Liver (tissue), 9 donors: ENCODE measurements around the gene FSD1. TPM values are rescaled to one million over a fixed set of nuclear protein-coding genes. Genes with fewer than 3 reads are reported as not detected.
A peak's percentile ranks its signal among the peaks of the same experiment; 100 is the strongest.

ENCODE experiments used
- DNase-seq: peaks from one replicate; pipeline ENCODE4 v3.0.0-alpha.2; 2017; ENCODE audit warnings: low spot score
- H3K27ac ChIP-seq, 2 donors: one replicate each; pipeline ENCODE4 v1.7.0; 2013; ENCODE audit warnings: inconsistent platforms in 2 of 2, low read length in 2 of 2, control low read depth in 1 of 2, low read depth in 1 of 2, mild to moderate bottlenecking in 1 of 2
- H3K27me3 ChIP-seq, 4 donors: one replicate each; pipeline versions ENCODE4 v1.6.1 to v1.7.0; 2013; ENCODE audit warnings: low read length in 3 of 4, inconsistent platforms in 1 of 4, mild to moderate bottlenecking in 1 of 4, moderate library complexity in 1 of 4; ENCODE audit not compliant: control insufficient read depth in 4 of 4, insufficient read depth in 4 of 4
- H3K36me3 ChIP-seq, 4 donors: one replicate each; pipeline versions ENCODE4 v1.6.1 to v1.7.0; 2013; ENCODE audit warnings: low read length in 3 of 4, mild to moderate bottlenecking in 3 of 4, low read depth in 1 of 4, moderate library complexity in 1 of 4; ENCODE audit not compliant: control insufficient read depth in 4 of 4, insufficient read depth in 3 of 4
- H3K4me1 ChIP-seq, 4 donors: one replicate each; pipeline versions ENCODE4 v1.6.1 to v1.7.0; 2013; ENCODE audit warnings: low read length in 3 of 4, mild to moderate bottlenecking in 3 of 4, moderate library complexity in 1 of 4; ENCODE audit not compliant: control insufficient read depth in 4 of 4, insufficient read depth in 4 of 4
- H3K4me3 ChIP-seq, 3 donors: one replicate each; pipeline versions ENCODE4 v1.6.1 to v1.7.0; 2013; ENCODE audit warnings: low read length in 3 of 3, control low read depth in 1 of 3, low read depth in 1 of 3, mild to moderate bottlenecking in 1 of 3
- H3K9ac ChIP-seq, 2 donors: one replicate each; pipeline ENCODE4 v1.7.0; 2013; ENCODE audit warnings: low read length in 2 of 2, mild to moderate bottlenecking in 2 of 2, moderate library complexity in 2 of 2, control low read depth in 1 of 2, low read depth in 1 of 2
- H3K9me3 ChIP-seq, 4 donors: one replicate each; pipeline versions ENCODE4 v1.6.1 to v1.7.0; 2013; ENCODE audit warnings: low read length in 3 of 4; ENCODE audit not compliant: control insufficient read depth in 4 of 4
- CTCF ChIP-seq: fragments of 150-350 bp; IDR thresholded peaks from 2 replicates; pipeline ENCODE4 v1.5.1; 2017; ENCODE audit warnings: improper control_type of control experiment, low read depth, low read length; ENCODE audit not compliant: missing input control
- EGR1 ChIP-seq, 2 donors: IDR thresholded peaks; 2 replicates each; pipeline ENCODE4 v1.6.1; 2016 to 2018; ENCODE audit warnings: antibody characterized with exemption in 2 of 2, low read depth in 2 of 2
- FOXA1 ChIP-seq: IDR thresholded peaks from 2 replicates; pipeline ENCODE4 v1.6.1; 2016; ENCODE audit warnings: antibody characterized with exemption
- FOXA2 ChIP-seq: IDR thresholded peaks from 2 replicates; pipeline ENCODE4 v1.6.1; 2016; ENCODE audit warnings: antibody characterized with exemption
- GABPA ChIP-seq, 2 donors: IDR thresholded peaks in 1 of 2; conservative IDR thresholded peaks in 1 of 2; 2 replicates each; pipeline ENCODE4 v1.6.1; 2016; ENCODE audit warnings: antibody characterized with exemption in 2 of 2, mild to moderate bottlenecking in 1 of 2, moderate library complexity in 1 of 2
- HNF4A ChIP-seq, 2 donors: conservative IDR thresholded peaks; 2 replicates each; pipeline ENCODE4 v1.6.1; 2016; ENCODE audit warnings: antibody characterized with exemption in 2 of 2, mild to moderate bottlenecking in 2 of 2
- JUND ChIP-seq, 2 donors: IDR thresholded peaks; 2 replicates each; pipeline ENCODE4 v1.6.1; 2016; ENCODE audit warnings: antibody characterized with exemption in 2 of 2
- MAX ChIP-seq: IDR thresholded peaks from 2 replicates; pipeline ENCODE4 v1.6.1; 2016; ENCODE audit warnings: antibody characterized with exemption
- NR2F2 ChIP-seq: IDR thresholded peaks from 2 replicates; pipeline ENCODE4 v1.6.1; 2016; ENCODE audit warnings: antibody characterized with exemption
- RAD21 ChIP-seq, 2 donors: IDR thresholded peaks; 2 replicates each; pipeline ENCODE4 v1.6.1; 2016; ENCODE audit warnings: antibody characterized with exemption in 2 of 2, mild to moderate bottlenecking in 2 of 2
- RXRA ChIP-seq, 2 donors: IDR thresholded peaks; 2 replicates each; pipeline ENCODE4 v1.6.1; 2017 to 2018; ENCODE audit warnings: antibody characterized with exemption in 2 of 2, mild to moderate bottlenecking in 1 of 2
- SP1 ChIP-seq: IDR thresholded peaks from 2 replicates; pipeline ENCODE4 v1.6.1; 2018; ENCODE audit warnings: antibody characterized with exemption, mild to moderate bottlenecking
- TAF1 ChIP-seq: conservative IDR thresholded peaks from 2 replicates; pipeline ENCODE4 v1.6.1; 2016; ENCODE audit warnings: antibody characterized with exemption, mild to moderate bottlenecking
- YY1 ChIP-seq: IDR thresholded peaks from 2 replicates; pipeline ENCODE4 v1.6.1; 2016; ENCODE audit warnings: antibody characterized with exemption, mild to moderate bottlenecking
- ZBTB33 ChIP-seq: IDR thresholded peaks from 2 replicates; pipeline ENCODE4 v1.6.1; 2016; ENCODE audit warnings: antibody characterized with exemption
- WGBS: extraction: QIAGEN DNeasy Blood & Tissue Kit; methylation state at CpG from one replicate; pipeline ENCODE4 v1.1.7; 2013; 5-methylcytosine and 5-hydroxymethylcytosine counted together
- polyA plus RNA-seq, 2 donors: library from polyadenylated mRNA; stranded (reverse) in 1 of 2; unstranded in 1 of 2; fragments of 200-250 nt in 1 of 2; fragments of >200 nt in 1 of 2; fragmentation: Nextera tagmentation in 1 of 2; extraction: Ambion mirVana in 1 of 2; gene quantifications; one replicate each; pipeline versions ENCODE4 v1.2.1 to v1.2.3, GENCODE V29; 2013 to 2015
- total RNA-seq, 2 donors: library from RNA; depleted of rRNA; stranded (reverse); fragments of >200 nt; gene quantifications; one replicate each; pipeline ENCODE4 v1.2.3, GENCODE V29; 2014
- TF ChIP-seq, protein P1 (sequence below): IDR thresholded peaks from 2 replicates; pipeline ENCODE4 v1.6.1; 2016; ENCODE audit warnings: antibody characterized with exemption
- TF ChIP-seq, protein P2 (sequence below): IDR thresholded peaks from 2 replicates; pipeline ENCODE4 v1.6.1; 2016; ENCODE audit warnings: antibody characterized with exemption, mild to moderate bottlenecking
- donor health status: healthy.
- donor health status: healthy.
- donor health status: healthy.
- donor health status: healthy.
- donor health status: healthy.

Gene FSD1
- total and polyA plus RNA-seq, 4 donors = 0.05 to 0.92 (median 0.19) TPM; not detected in 1

DNA sequence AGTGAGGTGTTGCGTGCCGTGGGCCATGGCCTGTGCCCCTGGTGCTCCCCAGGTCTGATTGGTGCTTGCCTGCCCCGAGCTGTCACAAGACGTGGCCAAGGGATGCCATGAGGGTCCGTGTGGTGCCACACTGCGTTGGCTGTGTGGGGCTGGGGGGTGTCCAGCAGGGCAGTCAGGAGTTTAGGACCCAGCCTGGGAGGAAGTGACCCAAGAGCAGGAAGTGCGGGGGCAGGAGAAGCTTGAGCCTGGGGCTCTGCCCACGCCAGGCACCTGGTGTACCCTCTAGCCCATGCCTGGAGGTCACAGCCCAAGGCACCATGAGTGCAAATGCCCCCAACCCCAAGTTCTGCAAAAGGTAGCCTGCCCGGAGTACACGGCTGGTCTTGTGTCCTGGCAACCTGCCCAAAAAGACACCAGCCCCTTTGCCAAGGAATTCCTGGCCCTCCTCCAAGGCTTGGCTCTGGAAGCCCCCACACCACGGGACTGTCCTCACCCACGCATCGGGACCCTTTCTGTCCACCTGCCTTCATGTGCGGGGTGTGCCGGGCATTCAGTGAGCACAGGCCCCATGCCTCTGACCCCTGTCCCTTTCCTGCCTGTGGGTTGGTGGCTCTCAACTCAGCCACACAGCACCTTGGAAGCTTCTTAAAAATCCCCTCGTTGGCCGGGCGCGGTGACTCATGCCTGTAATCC lies 63.9 kb downstream of the FSD1 start:
- H3K36me3 ChIP-seq = peaks cover 7 to 27% (median 14%) of the 10 kb centered on the region in 4 donors

GRCh38 chr19:4369109-4369887 lies 64.9 kb downstream of the FSD1 start:
- peak; percentile 64 for DNase-seq
- TF ChIP-seq EGR1 (IDR thresholded peaks at IDR 0.05; ENCODE audit: low read depth in 2 of 2) = no peak
- no peak for TF ChIP-seq YY1
- no peak for TF ChIP-seq GABPA (IDR thresholded peaks at IDR 0.05 in 1 of 2, conservative IDR thresholded peaks at IDR 0.05 in 1 of 2)
- no peak for TF ChIP-seq FOXA1
- no peak for TF ChIP-seq HNF4A (conservative IDR thresholded peaks at IDR 0.05)
- TF ChIP-seq NR2F2 = no peak
- no peak for TF ChIP-seq JUND (IDR thresholded peaks at IDR 0.05)
- TF ChIP-seq, protein P1, sequence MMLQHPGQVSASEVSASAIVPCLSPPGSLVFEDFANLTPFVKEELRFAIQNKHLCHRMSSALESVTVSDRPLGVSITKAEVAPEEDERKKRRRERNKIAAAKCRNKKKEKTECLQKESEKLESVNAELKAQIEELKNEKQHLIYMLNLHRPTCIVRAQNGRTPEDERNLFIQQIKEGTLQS = no peak
- TF ChIP-seq RXRA (IDR thresholded peaks at IDR 0.05) = no peak
- TF ChIP-seq RAD21 (IDR thresholded peaks at IDR 0.05) = no peak
- TF ChIP-seq TAF1 = no peak
- no peak overlapping the region for H3K4me3 ChIP-seq
- 55% methylated on average over 25 of the region's 25 CpGs for WGBS
- no peaks in the 10 kb centered on the region for H3K27me3 ChIP-seq
- no peak overlapping the region for H3K9ac ChIP-seq
- peak overlapping the region; percentile 51 to 69 for H3K27ac ChIP-seq
- H3K9me3 ChIP-seq = no peaks in the 10 kb centered on the region
- peaks cover 12 to 60% (median 35%) of the 10 kb centered on the region in 4 donors for H3K4me1 ChIP-seq
- peaks cover 4 to 18% (median 11%) of the 10 kb centered on the region in 4 donors for H3K36me3 ChIP-seq

More for the DNA sequence above, 63.9 kb downstream of the FSD1 start:
- no peak for DNase-seq
- H3K9me3 ChIP-seq = no peaks in the 10 kb centered on the region
- H3K27me3 ChIP-seq = no peaks in the 10 kb centered on the region
- no peak overlapping the region for H3K4me3 ChIP-seq
- peak overlapping the region; percentile 17 to 69 for H3K27ac ChIP-seq
- peaks cover 4 to 49% (median 29%) of the 10 kb centered on the region in 4 donors for H3K4me1 ChIP-seq
- no peak overlapping the region for H3K9ac ChIP-seq
- 59% methylated on average over 19 of the region's 19 CpGs for WGBS
- TF ChIP-seq SP1 (no peak), NR2F2 (no peak), FOXA2 (no peak), ZBTB33 (no peak)

- WGBS = 67% methylated on average over 21 of the region's 21 CpGs
- peaks cover 18 to 65% (median 40%) of the 10 kb centered on the region in 4 donors for H3K4me1 ChIP-seq
- peak; percentile 74 for DNase-seq
Observed at GRCh38 chr19:4369888-4370260, 65.5 kb downstream of the FSD1 start.

More at GRCh38 chr19:4369888-4370260, 65.5 kb downstream of the FSD1 start:
- Histone ChIP-seq H3K4me3 (no peak overlapping the region), H3K36me3 (peaks cover 3 to 17% (median 11%) of the 10 kb centered on the region in 4 donors), H3K9ac (no peak overlapping the region), H3K27me3 (no peaks in the 10 kb centered on the region), H3K27ac (peak overlapping the region; percentile 51 to 69), H3K9me3 (no peaks in the 10 kb centered on the region)
- TF ChIP-seq NR2F2 = no peak
- TF ChIP-seq HNF4A (conservative IDR thresholded peaks at IDR 0.05) = no peak
- no peak for TF ChIP-seq MAX
- TF ChIP-seq, protein P2, sequence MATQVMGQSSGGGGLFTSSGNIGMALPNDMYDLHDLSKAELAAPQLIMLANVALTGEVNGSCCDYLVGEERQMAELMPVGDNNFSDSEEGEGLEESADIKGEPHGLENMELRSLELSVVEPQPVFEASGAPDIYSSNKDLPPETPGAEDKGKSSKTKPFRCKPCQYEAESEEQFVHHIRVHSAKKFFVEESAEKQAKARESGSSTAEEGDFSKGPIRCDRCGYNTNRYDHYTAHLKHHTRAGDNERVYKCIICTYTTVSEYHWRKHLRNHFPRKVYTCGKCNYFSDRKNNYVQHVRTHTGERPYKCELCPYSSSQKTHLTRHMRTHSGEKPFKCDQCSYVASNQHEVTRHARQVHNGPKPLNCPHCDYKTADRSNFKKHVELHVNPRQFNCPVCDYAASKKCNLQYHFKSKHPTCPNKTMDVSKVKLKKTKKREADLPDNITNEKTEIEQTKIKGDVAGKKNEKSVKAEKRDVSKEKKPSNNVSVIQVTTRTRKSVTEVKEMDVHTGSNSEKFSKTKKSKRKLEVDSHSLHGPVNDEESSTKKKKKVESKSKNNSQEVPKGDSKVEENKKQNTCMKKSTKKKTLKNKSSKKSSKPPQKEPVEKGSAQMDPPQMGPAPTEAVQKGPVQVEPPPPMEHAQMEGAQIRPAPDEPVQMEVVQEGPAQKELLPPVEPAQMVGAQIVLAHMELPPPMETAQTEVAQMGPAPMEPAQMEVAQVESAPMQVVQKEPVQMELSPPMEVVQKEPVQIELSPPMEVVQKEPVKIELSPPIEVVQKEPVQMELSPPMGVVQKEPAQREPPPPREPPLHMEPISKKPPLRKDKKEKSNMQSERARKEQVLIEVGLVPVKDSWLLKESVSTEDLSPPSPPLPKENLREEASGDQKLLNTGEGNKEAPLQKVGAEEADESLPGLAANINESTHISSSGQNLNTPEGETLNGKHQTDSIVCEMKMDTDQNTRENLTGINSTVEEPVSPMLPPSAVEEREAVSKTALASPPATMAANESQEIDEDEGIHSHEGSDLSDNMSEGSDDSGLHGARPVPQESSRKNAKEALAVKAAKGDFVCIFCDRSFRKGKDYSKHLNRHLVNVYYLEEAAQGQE = no peak
- TF ChIP-seq RAD21 (IDR thresholded peaks at IDR 0.05) = peak in 1 of 2 donors; percentile 55
- no peak for TF ChIP-seq YY1
- TF ChIP-seq GABPA (IDR thresholded peaks at IDR 0.05 in 1 of 2, conservative IDR thresholded peaks at IDR 0.05 in 1 of 2) = no peak
- TF ChIP-seq CTCF = peak; percentile 15
- no peak for TF ChIP-seq JUND (IDR thresholded peaks at IDR 0.05)
